ENCODE data around the gene CNKSR1.

GRCh38 chr1:26197301-26197700 is 20.0 kb downstream of the CNKSR1 start:
- TF ChIP-seq CTCF (tag by site-specific recombination; IDR thresholded peaks at IDR 0.05) (no peak), ZNF202 (tag by site-specific recombination; IDR thresholded peaks at IDR 0.05; ENCODE audit: borderline replicate concordance) (no peak), ZNF280D (tag by site-specific recombination; IDR thresholded peaks at IDR 0.05) (no peak), ZBTB48 (tag by site-specific recombination; IDR thresholded peaks at IDR 0.05) (no peak), ZNF501 (tag by site-specific recombination; IDR thresholded peaks at IDR 0.05) (no peak), ZNF777 (tag by site-specific recombination; IDR thresholded peaks at IDR 0.05; ENCODE audit: borderline replicate concordance) (no peak), YY1 (tag by site-specific recombination; IDR thresholded peaks at IDR 0.05) (no peak), SETDB1 (IDR thresholded peaks at IDR 0.05; ENCODE audit: insufficient read length, low read length) (no peak), ZNF830 (tag by site-specific recombination; IDR thresholded peaks at IDR 0.05; ENCODE audit: low read depth) (no peak), ZNF146 (tag by site-specific recombination; IDR thresholded peaks at IDR 0.05) (no peak), ZFP3 (tag by site-specific recombination; IDR thresholded peaks at IDR 0.05; ENCODE audit: low read depth) (no peak)

Data from HEK293 (cell line).